GM21367 (cell line): Measurements from ENCODE around the gene BCAS3.

ENCODE experiments used
- ATAC-seq: cut with Tn5 transposase; IDR thresholded peaks from one replicate; pipeline ENCODE4 v1.9.1; 2021; ENCODE audit not compliant: unreplicated experiment

Gene BCAS3

DNA sequence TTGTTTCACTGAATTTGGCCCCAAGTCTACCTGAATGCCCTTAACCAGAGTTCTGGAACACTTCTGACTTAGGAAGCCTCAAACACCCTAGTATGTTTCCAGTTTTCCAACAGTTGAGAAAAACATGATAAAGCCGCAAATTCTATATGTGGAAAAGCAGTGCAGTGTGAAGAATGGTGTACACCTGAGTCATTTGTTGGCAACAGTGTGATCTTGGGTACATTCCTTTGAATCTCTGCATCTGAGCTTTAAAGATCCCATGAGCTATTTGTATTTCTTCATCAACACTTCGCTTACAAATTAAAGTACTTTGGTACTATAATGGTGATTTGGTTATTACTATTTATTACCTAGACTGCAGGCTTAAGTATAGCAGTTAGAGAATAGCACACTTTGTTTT lies 628.4 kb downstream of the BCAS3 start:
- ATAC-seq = no peak

DNA sequence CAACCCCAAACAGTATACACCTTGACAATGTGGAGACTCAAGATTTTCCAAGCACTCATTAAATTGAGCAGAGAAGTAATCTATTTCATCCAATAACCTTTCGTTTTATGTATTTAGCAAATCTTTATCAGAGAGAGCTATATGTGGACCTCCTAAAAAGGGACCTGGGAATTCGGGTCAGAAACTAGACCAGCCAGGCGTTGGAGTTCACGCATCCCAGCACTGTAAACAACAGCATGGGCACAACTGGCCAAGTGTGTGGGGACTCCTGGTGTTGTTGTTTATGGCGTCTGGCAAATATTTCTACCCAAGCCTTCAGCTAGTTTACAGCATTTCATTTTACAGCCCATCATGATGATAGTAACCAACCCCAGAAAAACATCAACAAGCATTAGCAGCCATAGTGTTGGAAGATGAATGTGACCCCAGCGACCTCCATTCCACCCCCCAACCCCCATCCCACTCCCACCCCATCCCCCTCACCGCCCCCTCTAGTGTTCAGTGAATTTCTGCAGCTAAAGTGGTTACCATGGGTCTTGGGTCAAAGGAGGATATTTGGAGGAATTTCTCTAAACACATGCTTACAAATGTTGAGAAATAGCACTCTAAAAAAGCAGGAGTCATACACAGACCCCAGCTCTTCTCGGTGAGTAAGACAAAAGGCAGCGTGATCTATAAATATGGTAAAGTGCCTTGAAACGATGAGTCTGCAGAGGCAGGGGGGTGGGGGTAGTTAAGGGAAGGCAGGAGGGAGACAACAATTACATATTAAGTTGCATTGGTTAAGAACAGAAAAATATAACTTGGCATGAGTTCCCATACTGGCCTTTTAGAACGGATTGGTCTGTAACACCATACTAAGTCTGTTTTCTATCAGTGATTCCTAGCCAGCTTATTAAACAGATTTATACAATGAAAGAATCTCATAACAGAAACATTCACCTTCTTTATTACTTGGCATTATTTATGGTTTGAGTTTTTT lies 630.5 kb downstream of the BCAS3 start:
- ATAC-seq = no peak

DNA sequence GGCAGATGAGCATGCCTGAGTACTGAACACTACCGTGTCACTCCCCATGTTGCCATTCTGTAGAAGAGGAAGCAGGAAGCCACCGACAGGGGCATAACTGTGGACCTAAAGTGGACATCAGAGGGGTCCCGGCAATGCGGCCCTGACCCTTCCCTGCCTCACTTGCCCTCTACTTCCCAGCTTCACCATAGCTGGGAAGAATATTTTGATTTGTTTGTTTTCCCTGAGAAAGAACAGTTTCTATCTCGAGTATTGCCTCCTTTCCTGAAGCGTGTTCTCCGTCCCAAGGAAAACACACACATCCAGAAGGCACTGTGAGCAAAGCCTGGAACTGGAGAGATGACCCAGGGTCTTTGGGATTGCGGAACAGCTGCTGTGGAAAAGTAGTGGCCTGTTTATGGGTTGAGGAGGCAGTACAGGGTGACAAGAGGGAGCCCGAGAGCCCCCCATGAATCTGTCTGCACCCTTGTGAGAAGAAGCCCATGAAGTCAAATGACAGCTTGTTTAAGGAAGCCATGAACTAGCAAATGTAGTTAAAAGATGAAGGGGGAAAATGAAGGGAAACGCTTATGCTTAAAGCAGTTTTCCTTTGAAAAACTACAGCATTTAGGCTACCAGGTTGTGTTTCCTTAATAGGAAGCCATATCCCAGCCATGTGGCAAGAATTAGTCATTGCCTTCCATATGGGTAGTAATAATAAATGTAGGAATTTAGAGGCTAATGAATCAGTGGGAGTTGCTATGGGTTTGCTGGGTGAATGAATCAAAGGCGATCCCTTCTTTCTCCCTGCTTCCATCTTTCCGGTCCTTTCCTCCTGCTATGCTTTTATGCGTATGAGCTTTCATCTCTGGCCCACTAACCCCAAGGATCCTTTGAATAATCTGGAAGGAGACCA lies 632.0 kb downstream of the BCAS3 start:
- no peak for ATAC-seq

DNA sequence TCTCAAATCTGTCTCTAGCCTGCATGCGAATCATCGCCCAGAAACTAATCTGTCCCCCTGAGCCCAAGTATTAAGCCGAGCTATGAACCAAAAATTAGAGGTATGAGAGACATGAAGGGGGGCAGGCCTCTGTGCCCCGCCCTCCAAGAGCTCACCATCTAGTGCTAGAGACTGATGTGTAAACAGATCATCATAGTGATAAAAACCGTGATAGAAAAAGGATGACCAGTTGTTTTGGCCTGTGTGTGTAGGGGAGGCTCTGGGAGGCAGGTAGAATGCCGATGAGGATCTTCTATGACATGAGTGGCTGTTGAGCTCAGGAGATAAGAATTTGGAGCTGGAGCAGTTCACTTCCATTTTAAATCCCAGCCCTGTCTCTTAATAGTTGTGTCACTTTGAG lies 632.9 kb downstream of the BCAS3 start:
- ATAC-seq = no peak

DNA sequence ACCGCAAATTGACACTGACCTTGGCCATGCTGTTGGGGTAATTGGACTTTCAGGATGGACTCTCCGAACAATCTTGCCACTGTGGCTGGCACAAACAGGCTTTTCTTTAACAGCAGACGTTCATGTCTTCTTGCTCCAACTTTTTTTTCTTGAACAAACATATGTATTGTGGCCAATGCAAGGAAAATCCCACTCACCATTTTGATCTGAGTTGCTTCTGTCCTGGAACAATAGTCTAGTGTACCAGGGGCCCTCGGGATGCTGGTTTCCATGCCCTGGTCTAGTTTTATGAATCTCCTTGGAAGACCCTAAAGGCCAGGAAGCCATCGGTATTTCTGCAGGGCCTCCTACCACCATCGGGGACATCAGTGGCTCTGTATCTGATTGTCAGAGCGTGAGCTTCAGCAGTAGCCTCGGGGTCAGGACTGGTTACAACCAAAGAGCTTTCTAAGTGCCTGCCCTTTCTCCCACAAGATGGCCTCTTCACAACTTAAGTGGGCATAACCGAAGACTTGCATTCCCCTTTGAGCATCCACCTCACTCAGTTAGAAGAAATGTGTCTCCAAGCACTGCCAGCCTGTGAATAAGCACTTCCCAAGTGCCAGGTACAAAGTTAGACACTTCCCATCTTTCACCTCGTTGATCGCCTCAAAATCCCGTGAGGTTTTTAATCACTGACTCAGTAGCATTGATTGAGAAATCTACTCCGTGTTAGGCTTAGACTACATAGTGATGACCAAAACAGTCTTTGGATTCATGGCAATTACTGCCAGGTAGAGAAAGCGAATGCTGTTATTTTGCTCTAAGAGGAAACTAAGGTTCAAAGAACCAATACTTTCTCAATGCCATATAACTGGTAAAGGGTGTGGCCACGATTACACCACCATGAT lies 635.0 kb downstream of the BCAS3 start:
- no peak for ATAC-seq

DNA sequence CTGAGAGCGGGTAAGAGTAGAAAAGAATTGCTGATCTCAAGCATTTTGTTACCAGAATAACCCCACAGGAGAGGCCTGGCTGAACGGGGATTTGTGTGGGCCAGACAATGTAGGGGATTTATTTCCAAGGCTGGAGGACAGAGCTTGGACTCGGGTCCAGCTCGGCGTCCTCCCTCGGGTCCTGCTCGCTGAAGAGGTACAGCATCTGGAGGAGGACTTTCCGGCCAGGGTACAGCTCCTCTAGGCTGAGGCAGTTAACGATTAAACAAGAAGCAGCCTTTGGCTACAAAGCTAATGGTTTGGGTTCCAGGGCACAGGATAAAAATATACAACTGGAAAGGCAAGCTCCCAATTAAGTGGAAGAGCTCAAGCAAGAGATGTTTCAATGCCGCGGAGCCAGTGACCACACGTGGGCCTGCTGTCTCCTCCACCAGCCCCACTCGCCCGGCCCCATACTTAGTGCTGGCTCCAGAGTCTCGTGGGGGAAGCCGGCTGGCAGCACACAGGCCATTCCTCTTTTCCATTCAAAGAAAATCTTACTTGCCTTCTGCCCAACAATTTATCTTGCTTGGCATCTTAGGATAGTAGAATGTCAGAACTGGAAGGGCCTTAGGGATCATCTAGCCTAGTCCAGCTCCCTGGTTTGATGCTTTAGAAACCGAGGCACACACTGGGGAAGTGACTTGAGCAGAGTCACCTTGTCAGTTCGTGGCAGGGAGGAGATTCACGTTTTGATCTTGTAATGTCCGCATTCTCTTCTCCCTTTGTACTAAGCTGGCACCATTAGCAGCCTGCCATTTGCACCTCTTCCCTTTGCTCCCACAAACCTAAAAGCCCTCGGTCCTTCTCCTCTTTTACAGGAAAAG lies 636.0 kb downstream of the BCAS3 start:
- ATAC-seq = no peak

DNA sequence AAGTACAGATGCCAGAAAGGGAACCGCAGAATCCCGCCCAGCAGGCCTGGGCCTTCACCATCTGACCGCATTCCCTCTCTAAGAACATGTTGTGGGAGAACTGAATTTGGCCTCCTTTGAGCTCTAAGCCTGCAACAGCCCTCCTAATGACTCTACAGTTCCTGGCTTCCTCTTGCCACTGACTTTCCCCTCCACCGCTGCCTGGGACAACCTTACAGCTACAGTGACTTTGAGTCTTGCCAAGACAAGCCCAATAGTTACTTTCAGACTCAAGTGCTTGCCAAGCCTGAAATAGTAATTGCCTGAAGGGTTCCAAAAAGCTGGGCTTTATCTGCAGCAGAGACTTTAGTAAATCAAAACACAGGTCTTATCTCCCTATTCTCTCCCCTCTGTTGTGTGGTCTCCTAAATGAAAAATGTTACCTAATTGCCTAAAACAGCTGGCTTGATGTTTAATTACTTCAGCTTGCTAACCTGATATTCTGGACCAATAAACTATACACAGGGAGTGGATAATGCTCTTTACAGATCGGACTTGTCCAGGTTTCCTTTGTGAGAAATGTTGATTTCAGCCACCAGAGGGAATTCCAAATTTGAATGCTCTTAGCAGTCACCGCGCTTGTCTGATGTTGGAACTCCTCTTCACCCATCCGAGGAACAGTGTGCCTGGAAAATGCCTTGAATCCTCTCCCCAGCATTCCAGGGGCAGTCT lies 636.9 kb downstream of the BCAS3 start:
- ATAC-seq = no peak

DNA sequence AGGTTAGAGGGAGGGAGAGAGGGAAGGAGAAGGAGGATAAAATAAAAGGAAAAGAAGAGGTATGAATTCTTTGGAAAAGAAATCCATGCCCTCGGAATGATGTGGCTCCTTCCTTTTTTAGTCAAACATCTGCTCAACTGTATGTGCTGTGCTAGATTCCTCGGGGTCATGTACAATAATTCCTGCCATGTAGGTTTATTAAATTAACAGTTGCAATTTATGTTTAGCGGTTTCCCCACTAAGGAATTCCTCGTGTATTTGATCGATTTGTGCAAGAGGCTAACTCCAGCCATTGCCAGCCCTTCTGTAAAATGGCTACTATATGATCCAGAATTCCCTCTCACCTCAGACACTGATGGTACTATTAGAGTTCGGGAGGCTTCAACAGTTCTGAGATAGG lies 639.0 kb downstream of the BCAS3 start:
- no peak for ATAC-seq

DNA sequence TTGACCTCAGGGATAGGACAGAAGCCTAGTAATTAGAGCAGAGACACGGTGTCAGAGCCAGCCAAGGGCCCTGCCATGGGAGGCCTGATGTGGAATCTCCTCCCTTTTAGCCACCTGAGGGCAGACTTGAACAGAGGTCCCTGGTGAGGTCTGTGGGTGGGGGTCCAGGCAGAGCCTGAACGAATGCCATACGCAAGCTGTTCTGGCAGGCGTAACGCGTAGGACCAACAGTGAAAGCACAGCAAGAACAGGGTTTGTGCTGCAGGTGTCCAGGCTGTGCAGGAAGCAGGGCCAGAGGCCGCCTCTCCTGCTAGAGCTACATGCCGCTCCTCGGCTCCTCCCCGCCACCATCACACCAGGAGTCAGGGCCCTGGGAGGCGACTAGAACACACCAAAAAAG lies 640.1 kb downstream of the BCAS3 start:
- no peak for ATAC-seq

DNA sequence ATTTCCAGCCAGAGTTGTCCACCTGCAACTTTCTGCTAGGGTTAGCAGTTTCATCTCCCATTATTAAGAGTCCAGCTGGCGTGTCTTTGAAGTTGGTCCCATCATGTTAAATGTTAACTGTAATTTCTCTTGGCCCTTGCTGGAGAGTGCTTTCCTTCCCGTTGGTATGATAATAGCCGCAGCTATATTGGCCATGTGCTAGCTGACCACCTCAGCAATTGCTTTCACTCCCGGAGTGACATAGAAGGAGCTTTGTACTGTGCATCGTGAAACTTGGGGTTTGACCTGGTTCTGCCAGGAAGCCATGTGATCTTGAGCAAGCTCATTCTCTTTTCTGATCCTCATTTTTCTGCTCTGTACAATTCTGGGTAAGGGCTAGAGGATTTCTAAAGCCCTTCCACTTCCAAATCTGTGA lies 641.0 kb downstream of the BCAS3 start:
- ATAC-seq = no peak

DNA sequence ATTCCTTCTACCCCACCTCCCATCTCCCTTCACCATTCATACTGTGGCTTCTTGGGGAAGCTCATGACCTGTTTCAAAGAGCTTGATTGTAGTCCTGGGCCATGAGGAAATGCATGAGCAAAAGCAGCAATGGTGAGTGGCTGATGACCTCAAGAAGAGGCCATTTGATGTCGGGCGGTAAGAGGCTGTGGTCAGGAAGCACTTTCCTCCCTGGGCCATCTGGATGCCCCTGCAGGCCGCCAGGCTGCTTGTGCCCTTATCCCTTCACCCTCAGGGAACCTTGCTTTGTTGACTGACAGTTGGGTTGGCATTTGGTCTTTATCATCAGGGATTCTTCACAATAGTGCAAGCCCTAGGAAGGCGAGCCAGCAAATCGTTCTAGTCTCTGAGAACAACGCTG lies 643.7 kb downstream of the BCAS3 start:
- no peak for ATAC-seq

DNA sequence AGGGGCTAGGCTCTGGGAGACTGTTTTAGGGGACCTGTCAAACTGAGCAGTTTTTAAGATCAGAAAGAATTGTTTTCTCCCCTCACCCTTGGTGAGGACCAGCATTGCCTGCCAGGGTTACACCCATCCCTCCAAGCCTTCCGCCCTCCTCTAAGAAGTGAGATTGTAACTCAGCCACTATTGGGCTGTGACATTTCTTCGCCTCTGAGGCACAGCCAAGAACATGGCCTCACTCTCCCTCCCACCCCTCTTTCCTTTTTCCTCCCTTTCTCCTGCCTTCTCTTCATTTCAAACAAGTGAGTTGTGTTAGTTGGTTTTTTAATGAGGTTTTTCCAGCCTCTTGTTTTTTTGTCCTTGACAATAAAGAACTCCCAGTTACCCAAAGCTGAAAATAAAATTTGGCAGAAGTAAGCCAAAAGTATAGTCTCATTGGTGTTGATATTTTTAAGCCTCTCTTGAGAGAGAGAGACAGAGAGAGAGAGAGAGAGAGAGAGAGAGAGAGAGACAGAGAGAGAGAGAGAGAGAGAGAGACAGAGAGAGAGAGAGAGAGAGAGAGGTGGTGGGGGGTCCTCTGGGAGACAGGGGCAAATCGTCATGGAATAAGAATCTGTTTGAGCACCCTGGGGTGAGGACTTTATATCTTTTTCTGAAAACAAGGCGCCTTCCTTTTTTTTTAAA lies 644.8 kb downstream of the BCAS3 start:
- no peak for ATAC-seq

DNA sequence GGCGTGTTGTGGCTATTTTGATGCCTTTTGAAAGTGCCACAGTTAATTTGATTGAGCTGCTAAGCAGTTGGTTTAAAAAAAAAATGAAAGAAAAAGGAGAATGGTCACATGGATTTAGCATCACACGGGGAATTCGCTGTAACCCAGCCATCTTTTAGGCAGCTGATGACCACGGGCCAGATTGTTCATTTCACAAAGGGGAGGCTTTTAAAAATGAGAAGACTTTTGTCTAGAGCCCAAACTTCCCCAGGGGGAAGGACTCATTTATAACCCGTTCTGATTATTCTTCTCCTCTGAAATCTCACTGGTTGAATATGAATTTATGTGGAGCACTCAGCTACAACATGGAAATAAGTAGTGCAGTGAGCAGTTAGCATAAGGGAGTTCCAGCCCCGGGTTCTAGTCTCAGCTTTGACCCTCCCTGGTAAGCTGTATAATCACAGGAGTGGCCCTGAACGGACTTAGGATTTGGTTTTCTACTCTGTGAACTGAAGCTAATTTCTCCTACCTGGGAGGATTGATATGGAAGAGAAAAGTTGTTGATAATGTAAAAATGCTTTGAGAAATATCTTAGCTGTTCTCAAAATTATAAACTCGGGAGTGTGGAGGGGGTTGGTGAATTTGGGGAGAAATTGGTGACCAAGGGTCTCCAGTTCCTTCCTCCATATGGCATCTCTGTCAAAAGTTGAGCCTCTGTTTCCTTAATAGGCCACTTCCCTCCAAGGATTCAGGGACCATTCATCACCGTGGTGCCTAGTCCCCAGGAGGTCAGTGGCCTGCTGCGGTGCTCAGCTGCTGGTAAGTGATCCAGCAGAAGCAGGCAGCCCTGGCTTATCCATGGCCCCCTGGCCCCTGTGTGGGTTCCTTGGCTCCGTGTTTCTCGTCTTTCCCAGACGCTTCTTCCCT lies 645.6 kb downstream of the BCAS3 start:
- ATAC-seq = no peak

DNA sequence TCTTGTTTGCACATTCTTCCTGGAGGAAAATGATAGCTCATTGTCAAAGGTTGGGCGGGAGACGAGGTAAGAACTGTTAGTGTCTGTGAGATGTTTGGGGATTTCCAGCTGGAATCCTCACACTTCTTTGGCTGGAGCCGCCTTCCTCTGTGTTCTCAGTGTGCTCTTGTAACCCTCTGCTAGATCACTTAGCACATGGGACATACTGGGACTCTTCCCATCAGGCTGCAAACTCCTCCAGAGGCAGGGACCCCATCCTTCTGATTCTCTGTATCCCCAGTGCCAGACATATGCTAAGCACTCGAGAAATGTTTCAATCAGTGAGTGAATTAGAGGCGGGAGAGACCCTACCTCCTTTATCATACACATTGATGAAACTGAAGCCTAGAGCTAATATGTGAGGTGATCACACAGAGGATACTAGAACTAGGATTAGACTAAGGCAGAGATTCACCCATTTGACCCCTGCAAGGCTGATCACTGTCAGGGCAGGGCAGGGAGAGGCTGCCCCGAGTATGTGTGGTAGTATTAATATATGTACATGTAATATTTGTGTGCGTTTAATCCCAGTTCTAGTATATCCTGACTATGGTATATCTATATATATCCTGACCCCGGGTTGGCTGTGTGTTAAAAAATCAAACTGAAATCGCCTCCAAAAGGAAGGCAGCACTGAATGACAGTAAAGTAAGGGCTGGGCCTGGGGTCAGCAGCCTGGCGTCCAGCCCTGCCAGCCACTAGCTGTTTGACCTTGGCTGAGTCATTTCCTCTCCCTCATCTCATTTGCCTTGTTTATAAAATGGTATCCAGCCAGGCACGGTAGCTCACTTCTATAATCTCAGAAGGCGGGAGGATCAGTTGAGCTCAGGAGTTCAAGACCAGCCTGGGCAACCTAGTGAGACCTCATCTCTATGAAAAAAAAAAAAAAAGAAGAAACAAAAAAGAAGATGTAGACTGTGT lies 646.5 kb downstream of the BCAS3 start:
- no peak for ATAC-seq

DNA sequence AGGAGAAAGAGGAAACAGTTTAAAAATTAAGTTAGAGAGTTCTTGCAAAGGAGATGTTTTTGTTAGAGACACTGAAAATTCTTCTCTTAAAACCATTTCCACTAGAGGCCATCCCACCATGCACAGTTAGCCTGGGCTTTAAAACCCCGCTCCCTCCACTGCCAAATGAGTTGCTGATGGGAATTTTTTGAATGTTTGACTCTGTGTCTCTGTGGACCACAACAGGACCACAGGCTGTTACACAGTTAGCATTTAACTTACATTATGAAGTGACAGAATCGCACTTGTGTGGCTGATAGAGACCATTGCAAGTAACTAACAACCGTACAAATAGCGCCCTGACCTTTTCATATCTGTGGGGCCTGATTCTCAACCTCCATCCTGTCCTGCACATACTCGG lies 647.3 kb downstream of the BCAS3 start:
- no peak for ATAC-seq

DNA sequence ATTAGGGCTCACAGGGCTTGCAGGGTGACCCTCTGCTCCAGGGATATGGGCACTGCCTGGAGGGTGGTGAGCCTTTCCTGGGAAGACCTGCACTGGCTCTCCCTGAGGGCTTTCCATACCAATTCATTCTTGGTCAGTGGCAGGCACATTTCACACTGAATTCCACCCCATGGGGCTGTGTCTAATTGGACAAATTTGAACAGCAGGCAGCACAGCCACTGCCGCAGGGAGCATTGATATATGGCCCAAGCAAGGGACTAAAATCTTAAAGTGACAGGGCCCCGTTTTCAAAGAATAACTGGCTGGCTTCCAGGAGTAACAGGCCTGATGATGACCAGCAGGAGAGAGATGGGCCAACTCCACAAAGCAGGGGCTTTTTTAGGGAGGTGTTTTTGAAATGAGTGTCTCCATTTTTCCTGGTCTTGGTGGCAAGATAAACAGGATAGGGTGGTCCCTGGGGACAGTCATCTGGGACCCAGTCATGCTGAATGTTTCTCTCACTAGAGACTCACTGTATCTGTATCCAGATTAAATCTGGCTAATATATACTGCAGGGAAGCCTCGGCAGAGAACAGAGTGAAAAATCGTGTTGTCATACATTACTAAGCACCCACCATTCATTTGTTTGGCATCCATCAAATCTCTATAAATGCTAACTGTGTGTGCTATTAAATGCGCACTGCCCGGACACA lies 647.9 kb downstream of the BCAS3 start:
- ATAC-seq = no peak
